Trophoblast cell (in vitro differentiated cells and primary cell): ENCODE data around the gene PSTPIP1.

Source experiments
- DNase-seq, 2 donors: peaks; one replicate each; pipeline ENCODE4 v3.0.0-alpha.2; 2016
- H2AFZ ChIP-seq: 2 replicates; pipeline ENCODE4 v1.6.1; 2013; ENCODE audit warnings: low read length, moderate library complexity, mild to moderate bottlenecking; ENCODE audit not compliant: insufficient read depth, poor library complexity
- H2AK5ac ChIP-seq: 2 replicates; pipeline ENCODE4 v1.6.1; 2013; ENCODE audit warnings: mild to moderate bottlenecking, low read length
- H2BK120ac ChIP-seq: 2 replicates; pipeline ENCODE4 v1.6.1; 2013; ENCODE audit warnings: low read length, mild to moderate bottlenecking, moderate library complexity; ENCODE audit not compliant: insufficient read depth, poor library complexity
- H2BK12ac ChIP-seq: 2 replicates; pipeline ENCODE4 v1.6.1; 2013; ENCODE audit warnings: mild to moderate bottlenecking, low read length, moderate library complexity
- H2BK5ac ChIP-seq: 2 replicates; pipeline ENCODE4 v1.6.1; 2013; ENCODE audit warnings: low read length, low read depth, moderate library complexity, mild to moderate bottlenecking; ENCODE audit not compliant: poor library complexity
- H3K14ac ChIP-seq: 2 replicates; pipeline ENCODE4 v1.6.1; 2013; ENCODE audit warnings: mild to moderate bottlenecking, low read length
- H3K18ac ChIP-seq: 2 replicates; pipeline ENCODE4 v1.6.1; 2013; ENCODE audit warnings: mild to moderate bottlenecking, low read length
- H3K23ac ChIP-seq: 2 replicates; pipeline ENCODE4 v1.6.1; 2013; ENCODE audit warnings: low read length
- H3K27ac ChIP-seq: 2 replicates; pipeline ENCODE4 v1.5.1; 2013; ENCODE audit warnings: low read depth, mild to moderate bottlenecking, inconsistent platforms, low read length, moderate library complexity
- H3K27me3 ChIP-seq: 2 replicates; pipeline ENCODE4 v1.6.1; 2013; ENCODE audit warnings: inconsistent platforms, mild to moderate bottlenecking, low read length, moderate library complexity; ENCODE audit not compliant: insufficient read depth
- H3K36me3 ChIP-seq, 2 experiments: 1 replicate in 1 of 2; 2 replicates in 1 of 2; pipeline ENCODE4 v1.6.1; 2013; ENCODE audit warnings: low read length in 2 of 2, mild to moderate bottlenecking in 2 of 2, moderate library complexity in 1 of 2; ENCODE audit not compliant: insufficient read depth in 2 of 2, control insufficient read depth in 1 of 2
- H3K4ac ChIP-seq: 2 replicates; pipeline ENCODE4 v1.6.1; 2013; ENCODE audit warnings: low read depth, mild to moderate bottlenecking, low read length, moderate library complexity
- H3K4me1 ChIP-seq, 2 experiments: 1 replicate in 1 of 2; 2 replicates in 1 of 2; pipeline ENCODE4 v1.6.1; 2013; ENCODE audit warnings: low read length in 2 of 2, mild to moderate bottlenecking in 2 of 2, moderate library complexity in 1 of 2; ENCODE audit not compliant: insufficient read depth in 2 of 2, control insufficient read depth in 1 of 2
- H3K4me2 ChIP-seq: 2 replicates; pipeline ENCODE4 v1.6.1; 2013; ENCODE audit warnings: inconsistent platforms, mild to moderate bottlenecking, low read length, moderate library complexity
- H3K4me3 ChIP-seq: 2 replicates; pipeline ENCODE4 v1.5.1; 2013; ENCODE audit warnings: mild to moderate bottlenecking, low read depth, low read length, inconsistent platforms
- H3K79me1 ChIP-seq: one replicate; pipeline ENCODE4 v1.6.1; 2013; ENCODE audit warnings: low read length
- H3K79me2 ChIP-seq: 2 replicates; pipeline ENCODE4 v1.6.1; 2013; ENCODE audit warnings: low read length, mild to moderate bottlenecking; ENCODE audit not compliant: control insufficient read depth, insufficient read depth, poor library complexity
- H3K9ac ChIP-seq: 2 replicates; pipeline ENCODE4 v1.6.1; 2013; ENCODE audit warnings: mild to moderate bottlenecking, low read length
- H3K9me3 ChIP-seq: 2 replicates; pipeline ENCODE4 v1.6.1; 2013; ENCODE audit warnings: low read depth, mild to moderate bottlenecking, control low read depth, inconsistent platforms, low read length; ENCODE audit not compliant: insufficient read depth
- H4K12ac ChIP-seq: 2 replicates; pipeline ENCODE4 v1.6.1; 2013; ENCODE audit warnings: low read depth, mild to moderate bottlenecking, low read length, moderate library complexity
- H4K8ac ChIP-seq: 2 replicates; pipeline ENCODE4 v1.6.1; 2013; ENCODE audit warnings: low read depth, mild to moderate bottlenecking, low read length, moderate library complexity
- H4K91ac ChIP-seq: one replicate; pipeline ENCODE4 v1.6.1; 2013; ENCODE audit warnings: low read depth, mild to moderate bottlenecking, low read length, moderate library complexity
- WGBS: extraction: QIAGEN DNeasy Blood & Tissue Kit; methylation state at CpG from one replicate; pipeline ENCODE4 v1.1.7; 2013; ENCODE audit warnings: missing lambda C conversion rate; ENCODE audit not compliant: insufficient read length, insufficient coverage; ENCODE audit errors: extremely low coverage; 5-methylcytosine and 5-hydroxymethylcytosine counted together

The PSTPIP1 gene

GRCh38 chr15:77012868-77013267 is 17.9 kb downstream of the PSTPIP1 start:
- H2BK12ac ChIP-seq = no peak overlapping the region
- H3K79me2 ChIP-seq = no peaks in the 10 kb centered on the region
- H3K9ac ChIP-seq = no peak overlapping the region
- H3K23ac ChIP-seq = no peak overlapping the region
- no peak overlapping the region for H2AFZ ChIP-seq
- no peaks in the 10 kb centered on the region for H3K36me3 ChIP-seq
- no peak overlapping the region for H2BK120ac ChIP-seq
- no peaks in the 10 kb centered on the region for H3K79me1 ChIP-seq
- no peak overlapping the region for H3K4me3 ChIP-seq
- H4K12ac ChIP-seq = no peak overlapping the region
- H3K27me3 ChIP-seq = no peaks in the 10 kb centered on the region
- H4K8ac ChIP-seq = no peak overlapping the region
- no CpG with 5 or more reads among the region's 4 CpGs for WGBS
- no peaks in the 10 kb centered on the region for H3K4me1 ChIP-seq
- H3K14ac ChIP-seq = no peak overlapping the region
- H3K18ac ChIP-seq = no peak overlapping the region
- H2AK5ac ChIP-seq = no peak overlapping the region
- no peak overlapping the region for H3K4ac ChIP-seq
- no peak overlapping the region for H3K27ac ChIP-seq
- DNase-seq = no peak
- no peak overlapping the region for H3K4me2 ChIP-seq
- H4K91ac ChIP-seq = no peak overlapping the region
- H2BK5ac ChIP-seq = no peak overlapping the region
- peaks cover 2% of the 10 kb centered on the region for H3K9me3 ChIP-seq

- Histone ChIP-seq H3K4me1 (no peaks in the 10 kb centered on the region), H3K18ac (no peak overlapping the region), H3K4ac (no peak overlapping the region), H3K36me3 (no peaks in the 10 kb centered on the region), H3K14ac (no peak overlapping the region), H3K27ac (no peak overlapping the region), H2AFZ (no peak overlapping the region), H3K9me3 (peaks cover 1% of the 10 kb centered on the region), H2AK5ac (no peak overlapping the region), H2BK12ac (no peak overlapping the region), H3K4me2 (no peak overlapping the region), H2BK120ac (no peak overlapping the region), H4K8ac (no peak overlapping the region), H3K4me3 (no peak overlapping the region), H3K27me3 (no peaks in the 10 kb centered on the region), H3K79me1 (no peaks in the 10 kb centered on the region), H2BK5ac (no peak overlapping the region), H3K9ac (no peak overlapping the region), H4K91ac (no peak overlapping the region), H4K12ac (no peak overlapping the region), H3K79me2 (no peaks in the 10 kb centered on the region), H3K23ac (no peak overlapping the region)
- DNase-seq = no peak
- WGBS = no CpG with 5 or more reads among the region's 6 CpGs
Measured at GRCh38 chr15:77013776-77014131, 18.8 kb downstream of the PSTPIP1 start.

- H3K23ac ChIP-seq = no peak overlapping the region
- no peak overlapping the region for H2AFZ ChIP-seq
- no peaks in the 10 kb centered on the region for H3K27me3 ChIP-seq
- no peak overlapping the region for H2BK12ac ChIP-seq
- H2AK5ac ChIP-seq = no peak overlapping the region
- DNase-seq = no peak
- no peak overlapping the region for H3K27ac ChIP-seq
- H3K9me3 ChIP-seq = peaks cover 1% of the 10 kb centered on the region
- no peak overlapping the region for H3K14ac ChIP-seq
- no peaks in the 10 kb centered on the region for H3K79me1 ChIP-seq
- no peaks in the 10 kb centered on the region for H3K36me3 ChIP-seq
- no peak overlapping the region for H3K18ac ChIP-seq
- H3K79me2 ChIP-seq = no peaks in the 10 kb centered on the region
- no peak overlapping the region for H4K8ac ChIP-seq
- no peak overlapping the region for H3K9ac ChIP-seq
- H4K12ac ChIP-seq = no peak overlapping the region
- H3K4me3 ChIP-seq = no peak overlapping the region
- no peak overlapping the region for H2BK120ac ChIP-seq
- H2BK5ac ChIP-seq = no peak overlapping the region
- no peaks in the 10 kb centered on the region for H3K4me1 ChIP-seq
- H4K91ac ChIP-seq = no peak overlapping the region
- no peak overlapping the region for H3K4me2 ChIP-seq
- no peak overlapping the region for H3K4ac ChIP-seq
- no CpG with 5 or more reads among the region's 23 CpGs for WGBS
Measured at GRCh38 chr15:77014132-77015081, 19.5 kb downstream of the PSTPIP1 start.

- no peak overlapping the region for H3K23ac ChIP-seq
- no peak overlapping the region for H2AK5ac ChIP-seq
- H3K79me2 ChIP-seq = no peaks in the 10 kb centered on the region
- H2AFZ ChIP-seq = no peak overlapping the region
- WGBS = no CpG with 5 or more reads among the region's 21 CpGs
- DNase-seq = no peak
- H2BK120ac ChIP-seq = no peak overlapping the region
- H4K91ac ChIP-seq = no peak overlapping the region
- no peak overlapping the region for H3K4me2 ChIP-seq
- no peaks in the 10 kb centered on the region for H3K36me3 ChIP-seq
- no peak overlapping the region for H4K8ac ChIP-seq
- no peak overlapping the region for H3K27ac ChIP-seq
- H3K9ac ChIP-seq = no peak overlapping the region
- no peak overlapping the region for H2BK5ac ChIP-seq
- H3K9me3 ChIP-seq = peaks cover 1% of the 10 kb centered on the region
- H3K79me1 ChIP-seq = no peaks in the 10 kb centered on the region
- no peak overlapping the region for H3K18ac ChIP-seq
- H3K4me3 ChIP-seq = no peak overlapping the region
- H3K4me1 ChIP-seq = peaks cover 0 to under 1% of the 10 kb centered on the region in 2 experiments
- no peak overlapping the region for H3K14ac ChIP-seq
- no peaks in the 10 kb centered on the region for H3K27me3 ChIP-seq
- no peak overlapping the region for H4K12ac ChIP-seq
- no peak overlapping the region for H2BK12ac ChIP-seq
- H3K4ac ChIP-seq = no peak overlapping the region
Measured at GRCh38 chr15:77015646-77016320, 20.9 kb downstream of the PSTPIP1 start.
